PFSK-1 (cell line): ENCODE results near the gene AKT1.

Experiments used
- FOXP2 ChIP-seq: optimal IDR thresholded peaks from 2 replicates; pipeline ENCODE3; 2011; ENCODE audit warnings: borderline replicate concordance, control low read depth, inconsistent platforms; ENCODE audit not compliant: insufficient read depth; ENCODE audit errors: extremely low read length, extremely low read depth
- POLR2AphosphoS5 ChIP-seq: IDR thresholded peaks from 2 replicates; pipeline ENCODE4 v1.6.1; 2012; ENCODE audit warnings: low read depth, mild to moderate bottlenecking, control low read depth, low read length, moderate library complexity
- SIN3A ChIP-seq: IDR thresholded peaks from 2 replicates; pipeline ENCODE4 v1.6.1; 2012; ENCODE audit warnings: mild to moderate bottlenecking, low read length, moderate library complexity, borderline replicate concordance; ENCODE audit not compliant: insufficient read depth
- TAF1 ChIP-seq: IDR thresholded peaks from 2 replicates; pipeline ENCODE4 v1.6.1; 2012; ENCODE audit warnings: low read length, control low read depth, borderline replicate concordance; ENCODE audit not compliant: insufficient read depth
- TF ChIP-seq, protein P1 (sequence below), 2 experiments: IDR thresholded peaks; 2 replicates each; pipeline versions ENCODE4 v1.6.1 to v1.8.0; 2011 to 2012; ENCODE audit warnings: low read depth in 2 of 2, low read length in 2 of 2, control low read depth in 1 of 2, inconsistent platforms in 1 of 2, mild to moderate bottlenecking in 1 of 2, moderate library complexity in 1 of 2; ENCODE audit not compliant: insufficient read depth in 1 of 2

Gene AKT1

DNA sequence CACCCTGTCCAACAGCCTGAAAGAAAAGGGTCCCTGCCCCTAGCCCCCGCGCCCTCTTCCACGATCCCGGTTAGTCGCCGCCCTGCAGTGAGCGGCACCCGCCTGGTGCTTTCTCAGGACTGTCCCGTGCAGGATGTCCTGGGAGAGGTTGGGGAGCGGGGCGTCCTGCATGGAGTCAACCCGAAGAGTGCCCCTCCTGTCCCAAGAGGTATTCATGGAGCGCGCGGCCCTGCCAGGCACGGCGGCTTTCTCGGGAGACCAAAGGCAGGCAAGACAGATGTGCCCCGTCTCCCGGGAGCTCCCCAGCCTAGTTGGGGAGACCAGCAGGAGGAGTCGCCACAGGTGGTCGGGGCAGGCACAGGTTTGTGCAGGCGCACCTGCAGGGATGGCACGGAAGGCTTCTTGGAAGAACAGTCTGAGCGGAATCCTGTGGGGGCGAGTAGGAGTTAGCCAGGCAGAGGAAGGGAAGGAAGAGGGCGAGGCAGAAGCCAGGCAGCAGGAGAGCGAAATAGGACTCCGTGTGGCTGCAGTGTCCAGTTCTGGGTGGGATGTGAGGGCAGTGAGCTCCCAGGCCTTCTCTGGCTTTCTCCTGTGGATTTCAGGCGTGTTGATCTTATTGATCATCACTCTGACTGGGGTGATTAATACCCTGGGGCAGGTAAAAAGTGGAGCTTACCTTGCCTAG is 41.9 kb downstream of the AKT1 start:
- TF ChIP-seq, protein P1, sequence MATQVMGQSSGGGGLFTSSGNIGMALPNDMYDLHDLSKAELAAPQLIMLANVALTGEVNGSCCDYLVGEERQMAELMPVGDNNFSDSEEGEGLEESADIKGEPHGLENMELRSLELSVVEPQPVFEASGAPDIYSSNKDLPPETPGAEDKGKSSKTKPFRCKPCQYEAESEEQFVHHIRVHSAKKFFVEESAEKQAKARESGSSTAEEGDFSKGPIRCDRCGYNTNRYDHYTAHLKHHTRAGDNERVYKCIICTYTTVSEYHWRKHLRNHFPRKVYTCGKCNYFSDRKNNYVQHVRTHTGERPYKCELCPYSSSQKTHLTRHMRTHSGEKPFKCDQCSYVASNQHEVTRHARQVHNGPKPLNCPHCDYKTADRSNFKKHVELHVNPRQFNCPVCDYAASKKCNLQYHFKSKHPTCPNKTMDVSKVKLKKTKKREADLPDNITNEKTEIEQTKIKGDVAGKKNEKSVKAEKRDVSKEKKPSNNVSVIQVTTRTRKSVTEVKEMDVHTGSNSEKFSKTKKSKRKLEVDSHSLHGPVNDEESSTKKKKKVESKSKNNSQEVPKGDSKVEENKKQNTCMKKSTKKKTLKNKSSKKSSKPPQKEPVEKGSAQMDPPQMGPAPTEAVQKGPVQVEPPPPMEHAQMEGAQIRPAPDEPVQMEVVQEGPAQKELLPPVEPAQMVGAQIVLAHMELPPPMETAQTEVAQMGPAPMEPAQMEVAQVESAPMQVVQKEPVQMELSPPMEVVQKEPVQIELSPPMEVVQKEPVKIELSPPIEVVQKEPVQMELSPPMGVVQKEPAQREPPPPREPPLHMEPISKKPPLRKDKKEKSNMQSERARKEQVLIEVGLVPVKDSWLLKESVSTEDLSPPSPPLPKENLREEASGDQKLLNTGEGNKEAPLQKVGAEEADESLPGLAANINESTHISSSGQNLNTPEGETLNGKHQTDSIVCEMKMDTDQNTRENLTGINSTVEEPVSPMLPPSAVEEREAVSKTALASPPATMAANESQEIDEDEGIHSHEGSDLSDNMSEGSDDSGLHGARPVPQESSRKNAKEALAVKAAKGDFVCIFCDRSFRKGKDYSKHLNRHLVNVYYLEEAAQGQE (IDR thresholded peaks at IDR 0.05; ENCODE audit: insufficient read depth in 1 of 2, low read depth in 2 of 2, low read length in 2 of 2) = no peak
- TF ChIP-seq FOXP2 (no peak), TAF1 (no peak), SIN3A (no peak), POLR2AphosphoS5 (no peak)

DNA sequence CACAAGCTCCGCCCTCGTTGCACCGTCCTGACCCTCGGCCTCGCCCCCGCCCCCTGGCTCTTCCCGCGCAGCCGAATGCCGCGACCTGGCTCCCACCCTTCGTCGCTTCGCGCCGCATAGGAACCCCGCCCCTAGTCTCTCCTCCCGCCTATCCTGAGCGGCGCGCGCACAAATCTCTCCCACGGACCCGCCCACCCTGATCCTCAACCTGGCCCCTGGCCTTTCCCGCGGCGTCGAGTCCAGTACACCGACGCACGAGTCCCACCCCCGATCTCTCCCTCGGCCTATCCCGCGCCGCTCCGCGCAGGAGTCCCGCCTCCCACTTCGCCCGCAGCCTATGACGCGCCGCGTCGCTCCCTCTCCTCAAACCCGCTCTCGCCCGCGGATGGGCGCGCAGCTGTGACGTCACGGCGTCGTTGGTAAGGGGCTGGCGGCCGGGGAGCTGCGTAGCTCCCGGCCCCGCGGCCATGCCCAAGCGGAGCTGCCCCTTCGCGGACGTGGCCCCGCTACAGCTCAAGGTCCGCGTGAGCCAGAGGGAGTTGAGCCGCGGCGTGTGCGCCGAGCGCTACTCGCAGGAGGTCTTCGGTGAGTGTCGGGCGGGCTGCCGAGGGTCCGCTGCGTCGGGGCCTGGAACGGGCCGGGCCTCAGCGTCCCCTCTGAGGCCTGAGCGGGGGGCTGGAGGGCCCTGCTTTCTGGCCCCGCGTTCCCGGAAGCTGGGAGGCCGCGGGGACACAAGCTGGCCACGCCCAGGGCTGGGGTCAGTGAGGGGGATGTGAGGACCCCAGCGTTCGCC is 42.6 kb downstream of the AKT1 start, which contains the start of gene SIVA1:
Gene SIVA1, plus strand, starts transcription at position 413 of the 793 bp plus-strand sequence. Its CDS starts 55 bp downstream, at position 468.
- peak; percentile 84 for TF ChIP-seq FOXP2
- TF ChIP-seq TAF1 = no peak
- TF ChIP-seq POLR2AphosphoS5 = peak; percentile 70; the same call in 1 of the 2 replicates

DNA sequence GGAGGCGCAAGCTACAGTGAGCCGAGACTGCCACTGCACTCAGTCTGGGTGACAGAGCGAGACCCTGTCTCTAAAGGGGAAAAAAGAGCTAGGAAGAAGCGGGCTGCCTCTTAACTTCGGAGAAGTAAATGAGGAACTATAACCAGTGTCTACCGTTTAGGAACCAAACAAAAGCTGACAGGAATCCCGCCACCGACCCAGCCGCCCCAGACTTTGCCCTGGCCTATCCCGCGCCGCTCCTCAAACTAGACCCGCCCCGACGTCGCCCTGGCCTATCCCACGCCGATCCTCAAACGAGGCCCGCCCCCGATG is 43.2 kb downstream of the AKT1 start:
- TF ChIP-seq SIN3A (no peak), FOXP2 (no peak), POLR2AphosphoS5 (no peak), TAF1 (no peak)
- TF ChIP-seq, protein P1 (IDR thresholded peaks at IDR 0.05; ENCODE audit: insufficient read depth in 1 of 2, low read depth in 2 of 2, low read length in 2 of 2) = no peak

DNA sequence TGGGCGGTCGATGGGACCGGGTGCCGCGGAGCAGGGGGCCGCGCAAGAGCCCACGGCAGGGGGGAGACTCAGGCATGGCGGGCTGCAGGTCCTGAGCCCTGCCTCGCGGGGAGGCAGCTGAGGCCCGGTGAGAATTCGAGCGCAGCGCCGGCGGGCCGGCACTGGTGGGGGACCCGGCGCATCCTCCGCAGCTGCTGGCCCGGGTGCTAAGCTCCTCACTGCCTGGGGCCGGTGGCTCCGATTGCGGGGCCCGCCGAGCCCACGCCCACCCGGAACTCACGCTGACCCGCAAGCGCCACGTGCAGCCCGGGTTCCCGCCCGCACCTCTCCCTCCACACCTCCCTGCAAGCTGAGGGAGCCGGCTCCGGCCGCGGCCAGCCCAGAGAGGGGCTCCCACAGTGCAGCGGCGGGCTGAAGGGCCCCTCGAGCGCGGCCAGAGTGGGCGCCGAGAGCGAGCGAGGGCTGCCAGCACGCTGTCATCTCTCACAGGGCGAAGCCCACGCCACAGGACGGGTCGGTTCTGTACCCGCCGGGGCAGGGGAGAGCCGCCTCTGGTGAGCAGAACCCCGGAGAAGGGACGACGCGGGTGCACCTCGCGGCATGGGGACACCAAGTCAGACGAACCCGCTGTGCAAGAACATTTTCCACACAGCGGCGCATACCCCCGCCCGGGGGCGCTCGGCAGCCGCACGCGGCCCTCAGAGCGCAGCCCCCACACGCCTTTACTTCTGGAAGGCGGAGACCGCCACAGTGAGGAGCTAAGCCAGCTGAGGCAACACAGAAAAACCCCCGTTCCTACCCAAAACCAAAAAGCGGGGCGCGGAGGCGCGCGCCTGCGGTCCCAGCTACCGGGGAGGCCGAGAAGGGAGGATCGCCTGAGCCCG is 43.8 kb downstream of the AKT1 start:
- TF ChIP-seq FOXP2 (no peak), TAF1 (no peak), SIN3A (no peak)
- TF ChIP-seq, protein P1 (IDR thresholded peaks at IDR 0.05; ENCODE audit: insufficient read depth in 1 of 2, low read depth in 2 of 2, low read length in 2 of 2) = no peak

DNA sequence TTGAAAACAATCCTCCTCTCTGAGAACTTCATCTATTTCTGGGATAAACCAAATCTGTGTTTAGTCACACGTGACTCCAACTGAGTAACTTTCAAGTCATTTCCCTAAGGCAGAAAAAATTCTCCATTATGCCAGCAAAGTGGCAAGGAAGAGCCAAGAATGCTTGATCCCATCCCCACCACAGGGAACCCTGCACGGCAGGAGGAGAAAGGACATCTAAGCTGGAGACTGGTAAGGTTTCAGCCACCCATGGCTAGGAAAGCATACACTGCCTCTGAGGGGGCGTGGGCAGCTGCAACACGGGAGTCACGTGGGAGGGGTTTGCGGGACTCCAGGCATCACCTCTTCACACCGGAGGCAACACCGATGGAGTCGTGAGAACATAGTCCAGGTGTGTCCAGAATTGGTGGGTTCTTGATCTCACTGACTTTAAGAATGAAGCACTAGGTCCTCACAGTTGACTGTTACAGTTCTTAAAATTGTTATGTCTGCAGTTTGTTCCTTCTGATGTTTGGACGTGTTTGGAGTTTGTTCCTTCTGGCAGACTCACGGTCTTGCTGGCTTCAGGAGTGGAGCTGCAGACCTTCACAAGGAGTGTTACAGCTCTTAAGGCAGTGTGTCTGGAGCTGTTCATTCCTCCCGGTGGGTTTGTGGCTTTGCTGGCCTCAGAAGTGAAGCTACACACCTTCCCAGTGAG is 45.3 kb downstream of the AKT1 start:
- TF ChIP-seq, protein P1 (IDR thresholded peaks at IDR 0.05; ENCODE audit: insufficient read depth in 1 of 2, low read depth in 2 of 2, low read length in 2 of 2) = no peak
- TF ChIP-seq TAF1 = no peak
- TF ChIP-seq POLR2AphosphoS5 = no peak
- TF ChIP-seq FOXP2 = no peak
- TF ChIP-seq SIN3A = no peak
